ENCODE results near the gene AGBL4. TPM values are rescaled to one million over a fixed set of nuclear protein-coding genes. Genes with fewer than 3 reads are reported as not detected.

Gene AGBL4
- total and polyA plus RNA-seq, 10 donors, result 0.05 to 1.8 (median 0.32) TPM; not detected in 1

- peaks cover 0 to 7% (median 3%) of the 10 kb centered on the region in 6 donors for H3K4me1 ChIP-seq
- intact Hi-C loops (cut with DNase I; ENCODE audit: low total_unique reads), result no loop called here
- TF ChIP-seq POLR2AphosphoS5 (IDR thresholded peaks at IDR 0.05), result no peak
- TF ChIP-seq POLR2A (IDR thresholded peaks at IDR 0.05), result no peak
- no peak for TF ChIP-seq CTCF (IDR thresholded peaks at IDR 0.05 in 8 of 11, conservative IDR thresholded peaks at IDR 0.05 in 3 of 11)
- peaks cover 0 to 62% (median 22%) of the 10 kb centered on the region in 7 donors for H3K27me3 ChIP-seq (replicated peaks in 1 of 7)
- no peak overlapping the region for H3K27ac ChIP-seq
- no peaks in the 10 kb centered on the region for H3K9me3 ChIP-seq
- H3K36me3 ChIP-seq, result no peaks in the 10 kb centered on the region
- peak overlapping the region in 4 of 8 donors; percentile 12 to 59 (median 20) for H3K4me3 ChIP-seq
- WGBS, 5 donors, result 6 to 10% (median 7%) methylated on average over 36 to 72 of the region's 72 CpGs
- DNase-seq, result peak; percentile 69
Observed at GRCh38 chr1:50047916-50048694, 24.4 kb upstream of the AGBL4 start.

- TF ChIP-seq CTCF (IDR thresholded peaks at IDR 0.05 in 8 of 11, conservative IDR thresholded peaks at IDR 0.05 in 3 of 11) (no peak), POLR2A (IDR thresholded peaks at IDR 0.05) (no peak)
- no peaks in the 10 kb centered on the region for H3K36me3 ChIP-seq
- H3K27me3 ChIP-seq (replicated peaks in 1 of 7), result peaks cover 0 to 32% (median 2%) of the 10 kb centered on the region in 7 donors
- WGBS, 5 donors, result 20 to 23% (median 22%) methylated on average over 5 of the region's 5 CpGs
- H3K4me3 ChIP-seq, result no peak overlapping the region
- intact Hi-C loops (cut with DNase I; ENCODE audit: low total_unique reads), result no loop called here
- no peak for DNase-seq
- H3K4me1 ChIP-seq, result no peaks in the 10 kb centered on the region
- H3K9me3 ChIP-seq, result no peaks in the 10 kb centered on the region
- no peak overlapping the region for H3K27ac ChIP-seq
Observed at GRCh38 chr1:50038237-50038809, 14.6 kb upstream of the AGBL4 start.

DNA sequence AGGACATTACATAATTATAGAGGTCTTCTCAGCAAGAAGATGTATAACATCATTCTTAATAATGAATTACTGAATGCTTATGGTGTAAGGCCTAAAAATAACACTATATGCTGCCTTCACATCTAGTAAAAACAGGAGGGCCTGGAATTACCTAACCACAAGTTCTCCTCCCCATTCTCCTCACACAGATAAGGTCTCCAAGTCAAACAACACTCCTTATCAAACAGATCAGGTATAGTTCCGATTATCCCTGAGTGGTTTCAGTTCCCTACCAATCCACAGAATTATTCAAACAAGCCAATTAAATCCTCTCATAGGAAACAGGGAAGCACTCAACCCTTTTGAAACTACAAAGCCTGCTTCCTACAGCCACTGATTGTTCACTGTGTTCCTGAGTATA, 4.0 kb upstream of the AGBL4 start:
- Histone ChIP-seq H3K9me3 (no peaks in the 10 kb centered on the region), H3K27me3 (replicated peaks in 1 of 7) (peaks cover 0 to 33% (median 6%) of the 10 kb centered on the region in 7 donors), H3K27ac (no peak overlapping the region), H3K4me1 (peaks cover 0 to 15% (median 2%) of the 10 kb centered on the region in 6 donors), H3K36me3 (no peaks in the 10 kb centered on the region), H3K4me3 (no peak overlapping the region)
- TF ChIP-seq POLR2AphosphoS5 (IDR thresholded peaks at IDR 0.05) (no peak), CTCF (IDR thresholded peaks at IDR 0.05 in 8 of 11, conservative IDR thresholded peaks at IDR 0.05 in 3 of 11) (no peak), POLR2A (IDR thresholded peaks at IDR 0.05) (no peak)
- no peak for DNase-seq
- intact Hi-C loops (cut with DNase I; ENCODE audit: low total_unique reads), result no loop called here
- 73 to 93% (median 76%) methylated on average over 1 of the region's 1 CpG for WGBS, 5 donors

DNA sequence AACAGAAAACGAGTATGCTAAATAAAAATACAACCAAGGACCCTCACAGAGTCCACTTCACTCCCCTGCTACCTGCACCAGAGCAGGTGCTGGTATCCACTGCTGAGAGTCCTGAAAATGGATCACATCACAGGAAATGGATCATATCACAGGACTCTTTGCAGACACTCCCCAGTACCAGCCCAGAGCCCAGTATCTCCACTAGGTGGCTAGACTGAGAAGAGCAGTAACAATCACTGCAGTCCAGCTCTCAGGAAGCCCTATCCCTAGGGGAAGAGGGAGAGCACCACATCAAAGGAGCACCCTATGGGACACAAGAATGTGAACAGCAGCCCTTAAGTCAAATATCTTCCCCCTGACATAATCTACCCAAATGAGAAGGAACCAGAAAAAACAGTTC, 28.0 kb downstream of the AGBL4 start:
- Histone ChIP-seq H3K4me1 (no peaks in the 10 kb centered on the region), H3K36me3 (no peaks in the 10 kb centered on the region), H3K9me3 (peaks cover 0 to 41% (median 26%) of the 10 kb centered on the region in 8 donors), H3K27ac (no peak overlapping the region), H3K4me3 (no peak overlapping the region), H3K27me3 (replicated peaks in 1 of 7) (no peaks in the 10 kb centered on the region)
- TF ChIP-seq POLR2AphosphoS5 (IDR thresholded peaks at IDR 0.05) (no peak), POLR2A (IDR thresholded peaks at IDR 0.05) (no peak), CTCF (IDR thresholded peaks at IDR 0.05 in 8 of 11, conservative IDR thresholded peaks at IDR 0.05 in 3 of 11) (no peak)
- intact Hi-C loops (cut with DNase I; ENCODE audit: low total_unique reads), result no loop called here
- DNase-seq, result no peak
- WGBS, 5 donors, result 30 to 55% (median 32%) methylated on average over 1 of the region's 1 CpG
